Suprapubic skin (tissue), 3 donors: ENCODE results near the gene NRXN3.

Source experiments
- CTCF ChIP-seq, 2 donors: fragments of 200-600 bp in 1 of 2; fragments of 450-650 bp in 1 of 2; sonication (generic) in 1 of 2; IDR thresholded peaks; one replicate each; pipeline ENCODE4 v1.5.1; 2016 to 2019; ENCODE audit warnings: antibody characterized with exemption in 2 of 2, mild to moderate bottlenecking in 1 of 2, moderate library complexity in 1 of 2
- POLR2A ChIP-seq, 2 donors: fragments of 450-650 bp; IDR thresholded peaks; one replicate each; pipeline ENCODE4 v1.6.1; 2017; ENCODE audit warnings: antibody characterized with exemption in 2 of 2, mild to moderate bottlenecking in 2 of 2, moderate library complexity in 2 of 2

GRCh38 chr14:79916892-79917291, 1746.7 kb downstream of the NRXN3 start:
- TF ChIP-seq CTCF (IDR thresholded peaks at IDR 0.05) (no peak), POLR2A (IDR thresholded peaks at IDR 0.05) (no peak)
